HCT116 (cell line): ENCODE measurements around the gene MERTK. TPM values are rescaled to one million over a fixed set of nuclear protein-coding genes. Genes with fewer than 3 reads are reported as not detected.
"Not testable (repeated sequence)": the region's sequence is repeated elsewhere in the genome, so short reads cannot be mapped to it uniquely, and the experiment has no call there.

Experiments used
- ATAC-seq: fragments of 200-7000 bp; cut with Tn5 transposase; 2 replicates; pipeline ENCODE4 v1.9.1; 2020; ENCODE audit warnings: mild to moderate bottlenecking, moderate library complexity
- BruUV-seq: library from RNA; stranded (reverse); fragments of 400-500 nt; replicated peaks from 2 replicates; lab custom pipeline; 2021; lab: Mats Ljungman, UMichigan
- CTCF ChIA-PET: fragments of 300-600 bp; sonication (Branson Sonifier 250); formaldehyde crosslinking; loops from one replicate; lab custom pipeline; 2021; ENCODE audit warnings: antibody characterized with exemption; lab: Charles Lee
- POLR2A ChIA-PET: fragments of 300-600, 350-600 bp; sonication (Branson Sonifier 250); formaldehyde crosslinking; loops from one replicate; lab custom pipeline; 2021; ENCODE audit warnings: antibody characterized with exemption; lab: Charles Lee
- RAD21 ChIA-PET, 2 experiments: fragments of 300-600 bp; sonication (Branson Sonifier 250); formaldehyde crosslinking; loops; one replicate each; lab custom pipeline; 2023; ENCODE audit warnings: low total read pairs in 2 of 2; ENCODE audit not compliant: uncharacterized antibody in 2 of 2, unreplicated experiment in 2 of 2, low non-redundant PET in 1 of 2; lab: Charles Lee
- DNase-seq: peaks from one replicate; pipeline ENCODE4 v3.0.0-alpha.2; 2010; ENCODE audit warnings: low read depth, low spot score
- H2AFZ ChIP-seq: fragments of 200-600 bp; shearing (Covaris generic), sonication (generic); 2 replicates; pipeline ENCODE4 v1.6.1; 2017; ENCODE audit warnings: low read depth, mixed run types, mixed read lengths, antibody characterized with exemption, low read length; ENCODE audit not compliant: poor library complexity, severe bottlenecking
- H3K27ac ChIP-seq: 2 replicates; pipeline ENCODE4 v1.5.1; 2012; ENCODE audit warnings: low read depth, low read length
- H3K27me3 ChIP-seq: fragments of 200-600 bp; sonication (generic); 2 replicates; pipeline ENCODE4 v1.6.1; 2016; ENCODE audit warnings: mixed run types, low read length, mixed read lengths; ENCODE audit not compliant: insufficient read depth
- H3K36me3 ChIP-seq, 2 experiments: fragments of 200-500 bp in 1 of 2; fragments of 200-600 bp in 1 of 2; sonication (Bioruptor generic) in 1 of 2; sonication (generic) in 1 of 2; 2 replicates each; pipeline versions ENCODE4 v1.5.1 to v1.6.1; 2014 to 2016; ENCODE audit warnings: low read length in 2 of 2, inconsistent platforms in 1 of 2, mixed read lengths in 1 of 2, mixed run types in 1 of 2; ENCODE audit not compliant: insufficient read depth in 2 of 2, control insufficient read depth in 1 of 2
- H3K4me1 ChIP-seq, 2 experiments: fragments of 200-600 bp in 1 of 2; sonication (generic) in 1 of 2; 2 replicates each; pipeline versions ENCODE4 v1.5.1 to v1.6.1; 2012 to 2017; ENCODE audit warnings: low read length in 2 of 2, inconsistent platforms in 1 of 2, mild to moderate bottlenecking in 1 of 2, mixed read lengths in 1 of 2, mixed run types in 1 of 2, moderate library complexity in 1 of 2; ENCODE audit not compliant: insufficient read depth in 2 of 2, control insufficient read depth in 1 of 2
- H3K4me2 ChIP-seq: fragments of 200-600 bp; sonication (generic); 2 replicates; pipeline ENCODE4 v1.6.1; 2017; ENCODE audit warnings: mixed run types, low read length, mixed read lengths
- H3K4me3 ChIP-seq, 2 experiments: fragments of 200-600 bp in 1 of 2; sonication (generic) in 1 of 2; replicated peaks in 1 of 2; 2 replicates each; pipeline ENCODE4 v1.5.1; 2011 to 2016; ENCODE audit warnings: low read length in 2 of 2, control low read depth in 1 of 2, low read depth in 1 of 2, mild to moderate bottlenecking in 1 of 2, mixed read lengths in 1 of 2, mixed run types in 1 of 2
- H3K79me2 ChIP-seq: fragments of 200-600 bp; sonication (generic); 2 replicates; pipeline ENCODE4 v1.6.1; 2017; ENCODE audit warnings: mild to moderate bottlenecking, mixed run types, low read length, moderate library complexity, mixed read lengths; ENCODE audit not compliant: insufficient read depth
- H3K9ac ChIP-seq: fragments of 200-600 bp; sonication (generic); 2 replicates; pipeline ENCODE4 v1.6.1; 2016; ENCODE audit warnings: low read length, mixed read lengths
- H3K9me2 ChIP-seq: fragments of 200-600 bp; sonication (generic), shearing (Covaris generic); 2 replicates; pipeline ENCODE4 v1.6.1; 2017; ENCODE audit warnings: mixed run types, mild to moderate bottlenecking, moderate library complexity; ENCODE audit not compliant: insufficient read depth
- H3K9me3 ChIP-seq, 2 experiments: fragments of 200-500 bp in 1 of 2; fragments of 200-600 bp in 1 of 2; sonication (Bioruptor generic) in 1 of 2; sonication (generic) in 1 of 2; 2 replicates each; pipeline ENCODE4 v1.6.1; 2014 to 2017; ENCODE audit warnings: low read length in 2 of 2, mixed read lengths in 2 of 2, inconsistent platforms in 1 of 2, low read depth in 1 of 2, mild to moderate bottlenecking in 1 of 2, mixed run types in 1 of 2, moderate library complexity in 1 of 2; ENCODE audit not compliant: control insufficient read depth in 1 of 2, insufficient read depth in 1 of 2
- H4K20me1 ChIP-seq: fragments of 200-600 bp; sonication (generic), shearing (Covaris generic); 2 replicates; pipeline ENCODE4 v1.6.1; 2017; ENCODE audit warnings: mixed run types, mild to moderate bottlenecking, moderate library complexity; ENCODE audit not compliant: insufficient read depth
- EZH2 ChIP-seq: fragments of 200-600 bp; sonication (generic); IDR thresholded peaks from 2 replicates; pipeline ENCODE4 v1.6.1; 2017; ENCODE audit warnings: antibody characterized with exemption, mixed run types
- FOSL1 ChIP-seq: IDR thresholded peaks from 2 replicates; pipeline ENCODE4 v1.6.1; 2012; ENCODE audit warnings: low read depth
- JUND ChIP-seq: IDR thresholded peaks from 2 replicates; pipeline ENCODE4 v1.6.1; 2012
- POLR2AphosphoS5 ChIP-seq: IDR thresholded peaks from 2 replicates; pipeline ENCODE4 v1.6.1; 2011; ENCODE audit warnings: mild to moderate bottlenecking, low read depth, low read length, moderate library complexity
- SIN3A ChIP-seq: IDR thresholded peaks from 2 replicates; pipeline ENCODE4 v1.6.1; 2012; ENCODE audit warnings: low read depth
- YY1 ChIP-seq: IDR thresholded peaks from 2 replicates; pipeline ENCODE4 v1.6.1; 2011; ENCODE audit warnings: low read length, low read depth, moderate library complexity, mild to moderate bottlenecking; ENCODE audit not compliant: insufficient replicate concordance; ENCODE audit errors: extremely low read depth
- intact Hi-C: fragments of 100-400 bp; cut with micrococcal nuclease; formaldehyde crosslinking; loops from 2 replicates; pipeline ENCODE4 v1.10.0; 2022
- total RNA-seq: library from RNA; stranded (reverse); gene quantifications from one replicate; pipeline ENCODE4 v1.2.1, GENCODE V29; 2021; ENCODE audit not compliant: unreplicated experiment
- TF ChIP-seq, protein P1 (sequence below): IDR thresholded peaks from 2 replicates; pipeline ENCODE4 v1.6.1; 2012
- TF ChIP-seq, protein P2 (sequence below): IDR thresholded peaks from 2 replicates; pipeline ENCODE4 v1.6.1; 2012; ENCODE audit warnings: low read depth

Gene MERTK
- total RNA-seq, 1 experiment from 2014 or later = 5.7 TPM

- no peak for TF ChIP-seq YY1
- TF ChIP-seq, protein P1, sequence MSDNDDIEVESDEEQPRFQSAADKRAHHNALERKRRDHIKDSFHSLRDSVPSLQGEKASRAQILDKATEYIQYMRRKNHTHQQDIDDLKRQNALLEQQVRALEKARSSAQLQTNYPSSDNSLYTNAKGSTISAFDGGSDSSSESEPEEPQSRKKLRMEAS = no peak
- TF ChIP-seq, protein P2, sequence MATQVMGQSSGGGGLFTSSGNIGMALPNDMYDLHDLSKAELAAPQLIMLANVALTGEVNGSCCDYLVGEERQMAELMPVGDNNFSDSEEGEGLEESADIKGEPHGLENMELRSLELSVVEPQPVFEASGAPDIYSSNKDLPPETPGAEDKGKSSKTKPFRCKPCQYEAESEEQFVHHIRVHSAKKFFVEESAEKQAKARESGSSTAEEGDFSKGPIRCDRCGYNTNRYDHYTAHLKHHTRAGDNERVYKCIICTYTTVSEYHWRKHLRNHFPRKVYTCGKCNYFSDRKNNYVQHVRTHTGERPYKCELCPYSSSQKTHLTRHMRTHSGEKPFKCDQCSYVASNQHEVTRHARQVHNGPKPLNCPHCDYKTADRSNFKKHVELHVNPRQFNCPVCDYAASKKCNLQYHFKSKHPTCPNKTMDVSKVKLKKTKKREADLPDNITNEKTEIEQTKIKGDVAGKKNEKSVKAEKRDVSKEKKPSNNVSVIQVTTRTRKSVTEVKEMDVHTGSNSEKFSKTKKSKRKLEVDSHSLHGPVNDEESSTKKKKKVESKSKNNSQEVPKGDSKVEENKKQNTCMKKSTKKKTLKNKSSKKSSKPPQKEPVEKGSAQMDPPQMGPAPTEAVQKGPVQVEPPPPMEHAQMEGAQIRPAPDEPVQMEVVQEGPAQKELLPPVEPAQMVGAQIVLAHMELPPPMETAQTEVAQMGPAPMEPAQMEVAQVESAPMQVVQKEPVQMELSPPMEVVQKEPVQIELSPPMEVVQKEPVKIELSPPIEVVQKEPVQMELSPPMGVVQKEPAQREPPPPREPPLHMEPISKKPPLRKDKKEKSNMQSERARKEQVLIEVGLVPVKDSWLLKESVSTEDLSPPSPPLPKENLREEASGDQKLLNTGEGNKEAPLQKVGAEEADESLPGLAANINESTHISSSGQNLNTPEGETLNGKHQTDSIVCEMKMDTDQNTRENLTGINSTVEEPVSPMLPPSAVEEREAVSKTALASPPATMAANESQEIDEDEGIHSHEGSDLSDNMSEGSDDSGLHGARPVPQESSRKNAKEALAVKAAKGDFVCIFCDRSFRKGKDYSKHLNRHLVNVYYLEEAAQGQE = no peak
Observed at GRCh38 chr2:111903930-111904439, 5.6 kb downstream of the MERTK start (continued).

- ATAC-seq (no peak), DNase-seq (no peak)
- Histone ChIP-seq H3K9ac (no peak overlapping the region), H3K9me3 (no peaks in the 10 kb centered on the region), H3K4me3 (no peak overlapping the region), H3K36me3 (no peaks in the 10 kb centered on the region), H4K20me1 (no peaks in the 10 kb centered on the region), H2AFZ (no peak overlapping the region), H3K4me1 (peaks cover 7 to 9% of the 10 kb centered on the region in 2 experiments; a peak in 3 of 4 replicates), H3K27me3 (no peaks in the 10 kb centered on the region), H3K4me2 (no peak overlapping the region), H3K79me2 (no peaks in the 10 kb centered on the region), H3K9me2 (no peaks in the 10 kb centered on the region), H3K27ac (no peak overlapping the region)
- ChIA-PET POLR2A (no interaction called here), RAD21 (interaction anchor here in 1 of 2 experiments (0.7 kb wide), 1 partner anchor 169 kb away, joined by 3 read pairs; no protein-coding TSS in a partner anchor), CTCF (no interaction called here)
- BruUV-seq = no TSS peak
- no peak for TF ChIP-seq POLR2AphosphoS5
- no peak for TF ChIP-seq FOSL1
- TF ChIP-seq EZH2 = no peak
- no peak for TF ChIP-seq YY1
- TF ChIP-seq, protein P2 = no peak
- no peak for TF ChIP-seq JUND
- no peak for TF ChIP-seq SIN3A
- intact Hi-C loops = no loop called here
Observed at GRCh38 chr2:111904726-111905474, 6.5 kb downstream of the MERTK start.

DNA sequence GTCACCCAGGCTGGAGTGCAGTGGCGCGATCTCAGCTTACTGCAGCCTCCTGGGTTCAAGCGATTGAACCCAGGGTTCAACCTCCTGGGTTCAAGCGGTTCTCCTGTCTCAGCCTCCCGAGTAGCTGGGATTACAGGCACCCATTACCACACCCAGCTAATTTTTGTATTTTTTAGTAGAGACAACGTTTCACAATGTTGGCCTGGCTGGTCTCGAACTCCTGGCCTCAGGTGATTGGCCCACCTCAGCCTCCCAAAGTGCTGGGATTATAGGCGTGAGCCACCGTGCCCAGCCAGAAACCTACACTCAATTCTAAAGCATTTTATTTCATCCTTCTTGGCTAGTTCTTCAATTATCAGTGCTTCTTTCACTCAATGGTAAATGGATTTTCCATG lies 7.1 kb downstream of the MERTK start:
- RAD21 ChIA-PET, H3K79me2 ChIP-seq, H3K4me3 ChIP-seq, BruUV-seq, POLR2A ChIA-PET, H3K27me3 ChIP-seq, H3K9me3 ChIP-seq, H3K36me3 ChIP-seq, intact Hi-C loops, H3K9me2 ChIP-seq, H3K4me1 ChIP-seq, ATAC-seq, H2AFZ ChIP-seq, H4K20me1 ChIP-seq, H3K27ac ChIP-seq, DNase-seq, H3K4me2 ChIP-seq, CTCF ChIA-PET, H3K9ac ChIP-seq: not testable (repeated sequence)
